OCI-LY7 (cell line): Measurements from ENCODE around the gene TEX2. TPM values are rescaled to one million over a fixed set of nuclear protein-coding genes. Genes with fewer than 3 reads are reported as not detected.

Source experiments
- BruUV-seq: library from RNA; stranded (reverse); fragments of 400-500 nt; replicated peaks from 2 replicates; lab custom pipeline; 2021; lab: Mats Ljungman, UMichigan
- CTCF ChIA-PET: fragments of 300-600 bp; sonication (Branson Sonifier 250); formaldehyde crosslinking; loops from one replicate; lab custom pipeline; 2022; ENCODE audit warnings: antibody characterized with exemption; ENCODE audit not compliant: unreplicated experiment; lab: Charles Lee
- POLR2A ChIA-PET: fragments of 300-600 bp; sonication (Branson Sonifier 250); formaldehyde crosslinking; loops from one replicate; lab custom pipeline; 2022; ENCODE audit warnings: antibody characterized with exemption; lab: Charles Lee
- DNase-seq: peaks from one replicate; pipeline ENCODE4 v3.0.0-alpha.2; 2015; ENCODE audit warnings: low spot score
- H2AFZ ChIP-seq: fragments of 200-600 bp; sonication (generic), shearing (Covaris generic); 2 replicates; pipeline ENCODE4 v1.6.1; 2014; ENCODE audit warnings: mild to moderate bottlenecking, antibody characterized with exemption, low read length, moderate library complexity
- H3K27ac ChIP-seq: fragments of 200-600 bp; sonication (generic); 2 replicates; pipeline ENCODE4 v1.5.1; 2014; ENCODE audit warnings: mixed run types, low read depth, mild to moderate bottlenecking, moderate library complexity, low read length, inconsistent platforms; ENCODE audit not compliant: poor library complexity, severe bottlenecking
- H3K36me3 ChIP-seq: fragments of 200-600 bp; sonication (generic); 2 replicates; pipeline ENCODE4 v1.6.1; 2014; ENCODE audit warnings: mild to moderate bottlenecking, antibody characterized with exemption, low read length, moderate library complexity, mixed read lengths; ENCODE audit not compliant: insufficient read depth
- H3K4me1 ChIP-seq: fragments of 200-600 bp; sonication (generic); 2 replicates; pipeline ENCODE4 v1.5.1; 2014; ENCODE audit warnings: mild to moderate bottlenecking, low read length; ENCODE audit not compliant: insufficient read depth, poor library complexity, severe bottlenecking
- H3K4me2 ChIP-seq: fragments of 200-600 bp; sonication (generic); 2 replicates; pipeline ENCODE4 v1.6.1; 2014; ENCODE audit warnings: mild to moderate bottlenecking, low read length
- H3K4me3 ChIP-seq: fragments of 200-600 bp; sonication (generic); 2 replicates; pipeline ENCODE4 v1.5.1; 2014; ENCODE audit warnings: mild to moderate bottlenecking, low read depth, low read length; ENCODE audit not compliant: poor library complexity, severe bottlenecking
- H3K79me2 ChIP-seq: fragments of 200-600 bp; sonication (generic); 2 replicates; pipeline ENCODE4 v1.6.1; 2016; ENCODE audit warnings: low read depth, mild to moderate bottlenecking, low read length, moderate library complexity, mixed read lengths; ENCODE audit not compliant: insufficient read depth
- H3K9me2 ChIP-seq: fragments of 200-600 bp; sonication (generic); 2 replicates; pipeline ENCODE4 v1.6.1; 2016; ENCODE audit warnings: mild to moderate bottlenecking, low read length, mixed read lengths; ENCODE audit not compliant: insufficient read depth
- H3K9me3 ChIP-seq: fragments of 200-600 bp; sonication (generic); 2 replicates; pipeline ENCODE4 v1.6.1; 2014; ENCODE audit warnings: mild to moderate bottlenecking, mixed run types, low read length, mixed read lengths
- H4K20me1 ChIP-seq: fragments of 200-600 bp; sonication (generic); 2 replicates; pipeline ENCODE4 v1.6.1; 2014; ENCODE audit warnings: mild to moderate bottlenecking, antibody characterized with exemption, low read length, moderate library complexity, mixed read lengths; ENCODE audit not compliant: insufficient read depth
- CTCF ChIP-seq: fragments of 200-600 bp; sonication (generic); conservative IDR thresholded peaks from 2 replicates; pipeline ENCODE4 v1.5.1; 2014; ENCODE audit warnings: mild to moderate bottlenecking, antibody characterized with exemption, low read length, moderate library complexity, mixed read lengths
- EZH2phosphoT487 ChIP-seq: fragments of 200-600 bp; sonication (generic); IDR thresholded peaks from 2 replicates; pipeline ENCODE4 v1.6.1; 2018; ENCODE audit warnings: low read depth, borderline replicate concordance, mild to moderate bottlenecking, mixed run types, antibody characterized with exemption, low read length, moderate library complexity, mixed read lengths
- intact Hi-C: fragments of 100-400 bp; cut with micrococcal nuclease; formaldehyde crosslinking; loops from one replicate; pipeline ENCODE4 v1.10.0; 2022; ENCODE audit not compliant: unreplicated experiment
- total RNA-seq, 2 experiments: library from RNA; depleted of rRNA in 1 of 2; stranded (reverse); fragments of >200 nt in 1 of 2; shearing (Covaris generic) in 1 of 2; gene quantifications; 2 replicates each; pipeline ENCODE4 v1.2.3, GENCODE V29; 2014 to 2022

Gene TEX2
- total RNA-seq, 2 experiments from 2014 or later = 7.4 to 12.4 TPM

GRCh38 chr17:64163468-64163867 lies 99.6 kb downstream of the TEX2 start:
- ChIA-PET POLR2A (interaction anchor here (0.6 kb wide), 1 partner anchor 236 kb away, joined by 3 read pairs; no protein-coding TSS in a partner anchor), CTCF (no interaction called here)
- intact Hi-C loops = no loop called here
- Histone ChIP-seq H4K20me1 (no peaks in the 10 kb centered on the region), H3K36me3 (0 out of 2 replicates have a peak, but pooled peaks cover 4% of the 10 kb centered on the region), H3K9me3 (no peaks in the 10 kb centered on the region), H3K9me2 (no peaks in the 10 kb centered on the region), H3K4me1 (no peaks in the 10 kb centered on the region), H3K4me3 (no peak overlapping the region), H3K4me2 (no peak overlapping the region), H3K27ac (no peak overlapping the region), H3K79me2 (no peaks in the 10 kb centered on the region), H2AFZ (no peak overlapping the region)
- no peak for DNase-seq
- BruUV-seq = no TSS peak
- TF ChIP-seq EZH2phosphoT487 (no peak), CTCF (no peak)

GRCh38 chr17:64162554-64162953 lies 100.5 kb downstream of the TEX2 start:
- Histone ChIP-seq H3K9me2 (no peaks in the 10 kb centered on the region), H3K4me2 (no peak overlapping the region), H3K4me3 (no peak overlapping the region), H3K9me3 (no peaks in the 10 kb centered on the region), H3K79me2 (no peaks in the 10 kb centered on the region), H2AFZ (no peak overlapping the region), H3K36me3 (0 out of 2 replicates have a peak, but pooled peaks cover 4% of the 10 kb centered on the region), H4K20me1 (no peaks in the 10 kb centered on the region), H3K4me1 (no peaks in the 10 kb centered on the region), H3K27ac (no peak overlapping the region)
- intact Hi-C loops = no loop called here
- DNase-seq = no peak
- ChIA-PET CTCF (no interaction called here), POLR2A (interaction anchor here (0.6 kb wide), 1 partner anchor 766 kb away, joined by 4 read pairs; no protein-coding TSS in a partner anchor)
- no TSS peak for BruUV-seq
- TF ChIP-seq EZH2phosphoT487 (no peak), CTCF (no peak)

GRCh38 chr17:64161380-64162176 lies 101.5 kb downstream of the TEX2 start:
- no peaks in the 10 kb centered on the region for H3K4me1 ChIP-seq
- H2AFZ ChIP-seq = no peak overlapping the region
- intact Hi-C loops = no loop called here
- no TSS peak for BruUV-seq
- H3K79me2 ChIP-seq = no peaks in the 10 kb centered on the region
- no peak for DNase-seq
- H3K27ac ChIP-seq = no peak overlapping the region
- no peak for TF ChIP-seq EZH2phosphoT487
- no peak for TF ChIP-seq CTCF
- ChIA-PET POLR2A (interaction anchor here (0.6 kb wide), 1 partner anchor 9 kb away, joined by 3 read pairs; no protein-coding TSS in a partner anchor), CTCF (no interaction called here)
- H3K36me3 ChIP-seq = 0 out of 2 replicates have a peak, but pooled peaks cover 4% of the 10 kb centered on the region
- no peak overlapping the region for H3K4me3 ChIP-seq
- no peaks in the 10 kb centered on the region for H3K9me3 ChIP-seq
- no peaks in the 10 kb centered on the region for H3K9me2 ChIP-seq
- no peak overlapping the region for H3K4me2 ChIP-seq
- H4K20me1 ChIP-seq = no peaks in the 10 kb centered on the region
